CD8-positive, alpha-beta memory T cell (primary cell): ENCODE measurements around the gene RAD51B. TPM values are rescaled to one million over a fixed set of nuclear protein-coding genes. Genes with fewer than 3 reads are reported as not detected.

Source experiments
- CTCF ChIA-PET: fragments of 350-600 bp; sonication (Branson Sonifier 250); formaldehyde crosslinking; loops from one replicate; lab custom pipeline; 2021; ENCODE audit warnings: antibody characterized with exemption; lab: Charles Lee
- POLR2A ChIA-PET: fragments of 350-600 bp; sonication (Branson Sonifier 250); formaldehyde crosslinking; loops from one replicate; lab custom pipeline; 2021; ENCODE audit warnings: antibody characterized with exemption; lab: Charles Lee
- DNase-seq, 5 donors: peaks; one replicate each; pipeline versions ENCODE4 v3.0.0 to v3.0.0-alpha.2; 2020 to 2022; ENCODE audit warnings: mixed read lengths in 1 of 5
- H3K27ac ChIP-seq: one replicate; pipeline ENCODE4 v1.7.0; 2013; ENCODE audit warnings: low read depth, mild to moderate bottlenecking, low read length, moderate library complexity
- H3K27me3 ChIP-seq: 2 replicates; pipeline ENCODE4 v1.7.0; 2013; ENCODE audit warnings: low read length, mild to moderate bottlenecking; ENCODE audit not compliant: insufficient read depth, poor library complexity, severe bottlenecking
- H3K36me3 ChIP-seq: 2 replicates; pipeline ENCODE4 v1.7.0; 2013; ENCODE audit warnings: mild to moderate bottlenecking, low read length, moderate library complexity; ENCODE audit not compliant: insufficient read depth
- H3K4me1 ChIP-seq: 2 replicates; pipeline ENCODE4 v1.7.0; 2013; ENCODE audit warnings: mild to moderate bottlenecking, low read length, moderate library complexity; ENCODE audit not compliant: insufficient read depth
- H3K4me3 ChIP-seq: 2 replicates; pipeline ENCODE4 v1.7.0; 2013; ENCODE audit warnings: mild to moderate bottlenecking, low read length
- H3K9me3 ChIP-seq: 2 replicates; pipeline ENCODE4 v1.7.0; 2013; ENCODE audit warnings: mild to moderate bottlenecking, low read length
- H3K27ac Mint-ChIP-seq, 8 donors: one replicate each; pipeline ENCODE4 v1.8.0; 2020 to 2021; ENCODE audit warnings: mixed read lengths in 8 of 8, mild to moderate bottlenecking in 6 of 8, inconsistent platforms in 3 of 8, moderate library complexity in 3 of 8
- H3K27me3 Mint-ChIP-seq, 2 donors: one replicate each; pipeline ENCODE4 v1.8.0; 2020 to 2021; ENCODE audit warnings: mixed read lengths in 2 of 2, mild to moderate bottlenecking in 1 of 2, moderate library complexity in 1 of 2
- H3K36me3 Mint-ChIP-seq, 3 donors: one replicate each; pipeline ENCODE4 v1.8.0; 2020 to 2021; ENCODE audit warnings: mixed read lengths in 3 of 3, inconsistent platforms in 1 of 3, mild to moderate bottlenecking in 1 of 3
- H3K4me1 Mint-ChIP-seq, 3 donors: one replicate each; pipeline ENCODE4 v1.8.0; 2020 to 2021; ENCODE audit warnings: mixed read lengths in 3 of 3, inconsistent platforms in 1 of 3, mild to moderate bottlenecking in 1 of 3
- H3K4me3 Mint-ChIP-seq, 7 donors: one replicate each; pipeline ENCODE4 v1.8.0; 2020 to 2021; ENCODE audit warnings: mixed read lengths in 7 of 7, mild to moderate bottlenecking in 6 of 7, moderate library complexity in 4 of 7, inconsistent platforms in 2 of 7
- H3K9me3 Mint-ChIP-seq, 5 donors: one replicate each; pipeline ENCODE4 v1.8.0; 2020 to 2022; ENCODE audit warnings: mixed read lengths in 5 of 5, mild to moderate bottlenecking in 3 of 5, moderate library complexity in 2 of 5, inconsistent platforms in 1 of 5
- polyA plus RNA-seq: library from polyadenylated mRNA; unstranded; fragments of 300-500 nt; fragmentation: Illumina TruSeq; gene quantifications from one replicate; pipeline ENCODE4 v1.2.3, GENCODE V29; 2021
- total RNA-seq, 2 experiments: library from RNA; stranded (reverse); gene quantifications; one replicate each; pipeline ENCODE4 v1.2.3, GENCODE V29; 2021

RAD51B gene
- total and polyA plus RNA-seq, 3 experiments from 2014 or later = 15.7 to 22.9 (median 17.4) TPM

DNA sequence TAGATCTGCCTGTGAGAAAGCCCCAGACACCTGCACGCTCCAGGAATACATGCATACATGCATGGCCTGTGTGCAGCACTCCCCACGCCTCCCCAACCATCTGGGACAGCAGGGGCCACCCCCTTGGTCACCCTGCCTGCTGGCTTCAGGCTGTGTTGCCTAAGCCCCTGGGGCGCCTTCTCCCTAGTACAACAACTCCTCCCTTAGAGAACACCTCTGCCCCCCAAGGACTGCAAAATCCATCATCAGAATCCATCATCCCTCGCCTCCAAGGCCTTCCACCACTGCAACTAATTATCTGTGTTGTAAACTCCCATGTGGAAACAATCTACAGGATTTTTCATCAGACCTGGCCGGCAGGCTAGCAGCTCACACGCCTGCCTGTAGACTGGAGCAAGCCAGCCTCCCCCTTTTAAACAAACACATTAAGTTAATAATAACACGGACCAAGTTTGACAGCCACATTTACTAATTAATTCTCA lies 936.5 kb downstream of the RAD51B start:
- DNase-seq = no peak
- H3K36me3 ChIP-seq = no peaks in the 10 kb centered on the region
- H3K4me3 ChIP-seq = no peak overlapping the region
- POLR2A ChIA-PET = interaction anchor here (0.6 kb wide), 1 partner anchor 62 kb away, joined by 4 read pairs; no protein-coding TSS in a partner anchor
- H3K27ac ChIP-seq = no peak overlapping the region
- Mint-ChIP-seq H3K4me1 (peaks cover 14 to 35% (median 27%) of the 10 kb centered on the region in 3 donors), H3K36me3 (peaks cover 0 to 1% (median 0%) of the 10 kb centered on the region in 3 donors), H3K4me3 (no peak overlapping the region), H3K9me3 (no peaks in the 10 kb centered on the region), H3K27ac (peak overlapping the region in 3 of 8 donors; percentile 9 to 50 (median 38)), H3K27me3 (no peaks in the 10 kb centered on the region)
- peaks cover 14% of the 10 kb centered on the region for H3K4me1 ChIP-seq
- H3K9me3 ChIP-seq = no peaks in the 10 kb centered on the region
- H3K27me3 ChIP-seq = no peaks in the 10 kb centered on the region
- CTCF ChIA-PET = interaction anchor here (1.1 kb wide), 1 partner anchor 61 kb away, joined by 4 read pairs; no protein-coding TSS in a partner anchor

DNA sequence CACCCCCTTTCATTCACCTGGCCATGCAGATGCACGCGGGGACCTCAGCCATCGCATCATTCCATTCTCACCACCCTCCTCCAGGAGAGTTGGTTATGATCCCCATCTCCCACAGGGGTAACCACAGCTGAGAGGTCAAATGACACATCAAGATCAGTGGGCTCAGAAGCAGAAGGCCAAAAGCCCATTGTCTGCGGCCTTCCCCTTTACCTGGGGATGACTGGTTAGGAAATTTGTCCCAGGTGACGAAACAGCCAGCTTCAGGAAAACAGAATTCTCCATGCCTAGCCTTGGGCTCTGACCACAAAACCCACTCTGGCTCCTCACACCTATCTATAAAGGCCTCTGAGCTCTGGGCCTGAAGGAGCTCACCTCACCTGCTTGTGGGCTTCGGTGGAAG lies 937.2 kb downstream of the RAD51B start:
- H3K4me3 ChIP-seq = no peak overlapping the region
- no peak for DNase-seq
- Mint-ChIP-seq H3K4me3 (no peak overlapping the region), H3K27me3 (no peaks in the 10 kb centered on the region), H3K9me3 (no peaks in the 10 kb centered on the region), H3K27ac (no peak overlapping the region), H3K36me3 (peaks cover 0 to 1% (median 0%) of the 10 kb centered on the region in 3 donors), H3K4me1 (peaks cover 14 to 35% (median 27%) of the 10 kb centered on the region in 3 donors)
- POLR2A ChIA-PET = interaction anchor here (0.6 kb wide), 1 partner anchor 36 kb away, joined by 4 read pairs; the partner anchor contains the start of gene ZFP36L1
- no peaks in the 10 kb centered on the region for H3K36me3 ChIP-seq
- H3K27me3 ChIP-seq = no peaks in the 10 kb centered on the region
- CTCF ChIA-PET = interaction anchor here (0.6 kb wide), 1 partner anchor 1196 kb away, joined by 3 read pairs; no protein-coding TSS in a partner anchor
- peaks cover 14% of the 10 kb centered on the region for H3K4me1 ChIP-seq
- H3K9me3 ChIP-seq = no peaks in the 10 kb centered on the region
- H3K27ac ChIP-seq = no peak overlapping the region

DNA sequence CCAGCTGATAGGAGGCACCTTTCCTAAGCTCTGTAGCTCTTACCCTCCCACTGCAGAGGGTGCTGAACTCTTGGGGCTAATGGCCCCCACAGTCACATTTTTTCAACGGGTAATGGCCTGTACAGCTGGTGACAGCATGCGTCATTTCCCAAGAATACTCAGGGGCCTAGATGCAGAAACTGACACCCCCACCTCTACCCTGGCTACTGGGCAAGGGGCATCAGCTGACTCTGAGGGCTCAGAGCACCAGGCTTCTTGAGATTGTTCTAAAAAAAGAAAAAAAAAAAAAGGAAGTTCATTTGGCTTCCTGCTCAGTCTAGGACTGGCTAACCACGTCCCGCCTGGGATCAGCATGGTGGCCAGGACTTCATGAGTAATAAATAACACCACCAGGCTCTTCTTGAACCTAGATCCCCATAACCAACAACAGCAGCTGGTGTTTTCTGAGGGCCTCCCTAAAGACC lies 938.1 kb downstream of the RAD51B start:
- DNase-seq = no peak
- no peak overlapping the region for H3K4me3 ChIP-seq
- Mint-ChIP-seq H3K36me3 (no peaks in the 10 kb centered on the region), H3K27me3 (no peaks in the 10 kb centered on the region), H3K9me3 (no peaks in the 10 kb centered on the region), H3K27ac (no peak overlapping the region), H3K4me1 (peaks cover 14 to 35% (median 27%) of the 10 kb centered on the region in 3 donors), H3K4me3 (no peak overlapping the region)
- no peaks in the 10 kb centered on the region for H3K9me3 ChIP-seq
- POLR2A ChIA-PET = interaction anchor here (0.7 kb wide), 1 partner anchor 383 kb away, joined by 3 read pairs; no protein-coding TSS in a partner anchor
- CTCF ChIA-PET = interaction anchor here (0.8 to 1.5 kb wide), 3 partner anchors 8 to 17 kb away, joined by 3 read pairs; no protein-coding TSS in a partner anchor
- H3K4me1 ChIP-seq = peaks cover 14% of the 10 kb centered on the region
- H3K27me3 ChIP-seq = no peaks in the 10 kb centered on the region
- H3K27ac ChIP-seq = peak overlapping the region; percentile 67
- H3K36me3 ChIP-seq = no peaks in the 10 kb centered on the region

DNA sequence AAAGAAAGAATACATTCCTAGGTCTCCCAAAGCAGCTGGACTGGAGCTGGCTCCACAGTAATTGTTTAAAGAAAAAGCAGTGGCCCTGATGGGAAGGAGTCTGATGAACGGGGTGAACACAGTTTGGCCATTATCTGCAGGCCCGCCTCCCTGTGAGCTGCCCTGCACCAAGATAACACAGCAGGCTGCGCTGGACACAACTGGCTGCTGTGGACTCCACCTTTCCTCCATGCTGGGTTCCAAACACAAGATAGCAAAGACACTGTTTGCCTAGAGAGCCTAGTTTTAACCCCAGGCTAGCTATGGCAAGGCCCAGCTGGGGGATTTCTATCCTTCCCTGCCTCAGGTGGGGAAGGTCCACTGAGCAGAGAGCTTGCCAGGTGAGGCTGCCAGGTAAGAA lies 938.7 kb downstream of the RAD51B start:
- Histone ChIP-seq H3K4me3 (no peak overlapping the region), H3K36me3 (no peaks in the 10 kb centered on the region), H3K4me1 (peaks cover 14% of the 10 kb centered on the region), H3K27me3 (no peaks in the 10 kb centered on the region), H3K9me3 (no peaks in the 10 kb centered on the region), H3K27ac (peak overlapping the region; percentile 67)
- no peaks in the 10 kb centered on the region for H3K36me3 Mint-ChIP-seq
- ChIA-PET POLR2A (interaction anchor here (0.7 kb wide), 1 partner anchor 383 kb away, joined by 3 read pairs; no protein-coding TSS in a partner anchor), CTCF (interaction anchor here (1.1 to 1.5 kb wide), 2 partner anchors 9 to 17 kb away, joined by 3 read pairs; no protein-coding TSS in a partner anchor)
- no peak overlapping the region for H3K4me3 Mint-ChIP-seq
- H3K27ac Mint-ChIP-seq = no peak overlapping the region
- H3K4me1 Mint-ChIP-seq = peaks cover 14 to 35% (median 27%) of the 10 kb centered on the region in 3 donors
- H3K9me3 Mint-ChIP-seq = no peaks in the 10 kb centered on the region
- no peak for DNase-seq
- H3K27me3 Mint-ChIP-seq = no peaks in the 10 kb centered on the region

DNA sequence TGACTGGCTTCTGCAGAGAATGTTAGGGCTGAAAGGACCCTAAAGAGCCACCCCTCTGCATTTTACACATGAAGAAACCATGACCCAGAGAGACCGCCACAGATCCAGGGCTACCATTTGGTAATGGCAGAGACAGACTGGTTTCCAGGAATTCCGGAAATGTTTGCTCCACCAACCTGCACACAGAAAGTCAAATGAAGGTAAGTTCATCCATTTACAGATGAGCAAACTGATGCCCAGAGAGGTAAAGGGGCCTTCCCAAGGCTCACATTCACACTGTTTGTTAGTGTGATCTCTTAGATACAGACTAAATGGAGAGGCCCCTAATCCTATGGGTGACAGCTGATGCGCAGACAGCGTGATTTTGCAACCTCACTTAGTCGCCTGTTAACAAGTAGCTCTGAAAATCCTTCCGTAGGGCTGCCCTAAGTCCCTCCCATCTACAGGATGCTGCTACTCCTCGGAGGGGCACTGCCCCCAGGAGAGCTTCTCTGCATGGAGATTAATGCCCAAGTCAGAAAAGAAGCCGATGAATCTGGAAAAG lies 939.5 kb downstream of the RAD51B start:
- Histone ChIP-seq H3K4me3 (no peak overlapping the region), H3K9me3 (no peaks in the 10 kb centered on the region), H3K36me3 (no peaks in the 10 kb centered on the region), H3K27me3 (no peaks in the 10 kb centered on the region), H3K4me1 (peaks cover 14% of the 10 kb centered on the region), H3K27ac (peak overlapping the region; percentile 67)
- CTCF ChIA-PET = interaction anchor here (1.1 to 1.5 kb wide), 2 partner anchors 9 to 18 kb away, joined by 3 read pairs; no protein-coding TSS in a partner anchor
- H3K27ac Mint-ChIP-seq = no peak overlapping the region
- H3K27me3 Mint-ChIP-seq = no peaks in the 10 kb centered on the region
- H3K4me1 Mint-ChIP-seq = peaks cover 12 to 28% (median 20%) of the 10 kb centered on the region in 3 donors
- no peaks in the 10 kb centered on the region for H3K9me3 Mint-ChIP-seq
- no peaks in the 10 kb centered on the region for H3K36me3 Mint-ChIP-seq
- no peak for DNase-seq
- H3K4me3 Mint-ChIP-seq = no peak overlapping the region
- POLR2A ChIA-PET = no interaction called here

DNA sequence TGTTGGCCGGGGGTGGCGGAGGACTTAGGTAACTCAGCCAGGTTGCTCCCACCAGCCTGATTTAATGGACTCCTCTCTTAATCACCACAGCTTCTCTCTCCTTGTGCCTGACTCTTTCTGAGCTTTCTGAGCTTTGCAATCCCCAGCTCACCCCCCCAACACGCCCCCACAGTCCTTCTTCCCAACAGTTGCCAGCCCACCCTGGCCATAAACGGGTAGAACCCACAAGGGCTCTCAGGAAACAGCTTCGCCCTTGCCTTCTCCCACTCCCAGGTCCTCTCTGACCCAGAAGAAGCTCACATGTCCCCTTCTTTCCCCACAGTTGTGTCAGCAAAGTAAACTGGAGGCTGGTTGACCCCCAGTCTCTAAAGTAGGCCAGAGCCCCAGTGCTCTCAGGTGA lies 940.4 kb downstream of the RAD51B start:
- Histone ChIP-seq H3K27me3 (no peaks in the 10 kb centered on the region), H3K36me3 (no peaks in the 10 kb centered on the region), H3K4me3 (no peak overlapping the region), H3K4me1 (peaks cover 14% of the 10 kb centered on the region), H3K9me3 (no peaks in the 10 kb centered on the region), H3K27ac (no peak overlapping the region)
- Mint-ChIP-seq H3K27me3 (no peaks in the 10 kb centered on the region), H3K36me3 (no peaks in the 10 kb centered on the region), H3K4me3 (no peak overlapping the region), H3K4me1 (peaks cover 13 to 30% (median 22%) of the 10 kb centered on the region in 3 donors), H3K9me3 (no peaks in the 10 kb centered on the region), H3K27ac (peak overlapping the region in 3 of 8 donors; percentile 38 to 54 (median 42))
- DNase-seq = no peak
- ChIA-PET POLR2A (no interaction called here), CTCF (no interaction called here)

DNA sequence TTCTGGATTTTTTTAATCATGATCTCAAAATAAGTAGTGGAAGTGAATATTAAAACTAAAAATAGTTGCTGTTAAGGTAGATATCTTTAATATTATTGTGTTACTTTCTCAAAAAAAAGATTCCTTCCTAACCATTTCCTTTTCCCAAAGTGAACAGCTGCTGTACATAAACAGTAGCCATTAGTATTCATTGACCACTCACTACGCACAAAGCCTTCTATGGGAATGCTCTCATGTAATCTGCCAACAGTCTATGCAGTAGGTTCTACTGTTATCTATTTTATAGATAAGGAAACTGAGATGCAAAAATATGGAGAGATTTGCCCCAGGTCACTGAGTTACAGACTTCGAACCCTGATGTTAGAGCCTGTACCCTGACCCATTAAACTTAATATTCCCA lies 941.2 kb downstream of the RAD51B start:
- Mint-ChIP-seq H3K4me3 (no peak overlapping the region), H3K36me3 (no peaks in the 10 kb centered on the region), H3K27me3 (no peaks in the 10 kb centered on the region), H3K27ac (peak overlapping the region in 1 of 8 donors; percentile 40), H3K4me1 (peaks cover 15 to 35% (median 29%) of the 10 kb centered on the region in 3 donors), H3K9me3 (no peaks in the 10 kb centered on the region)
- CTCF ChIA-PET = interaction anchor here (1.2 kb wide), 1 partner anchor 27 kb away, joined by 3 read pairs; no protein-coding TSS in a partner anchor
- H3K27me3 ChIP-seq = no peaks in the 10 kb centered on the region
- POLR2A ChIA-PET = no interaction called here
- no peak overlapping the region for H3K4me3 ChIP-seq
- no peak overlapping the region for H3K27ac ChIP-seq
- H3K4me1 ChIP-seq = peaks cover 14% of the 10 kb centered on the region
- no peak for DNase-seq
- H3K36me3 ChIP-seq = no peaks in the 10 kb centered on the region
- no peaks in the 10 kb centered on the region for H3K9me3 ChIP-seq

DNA sequence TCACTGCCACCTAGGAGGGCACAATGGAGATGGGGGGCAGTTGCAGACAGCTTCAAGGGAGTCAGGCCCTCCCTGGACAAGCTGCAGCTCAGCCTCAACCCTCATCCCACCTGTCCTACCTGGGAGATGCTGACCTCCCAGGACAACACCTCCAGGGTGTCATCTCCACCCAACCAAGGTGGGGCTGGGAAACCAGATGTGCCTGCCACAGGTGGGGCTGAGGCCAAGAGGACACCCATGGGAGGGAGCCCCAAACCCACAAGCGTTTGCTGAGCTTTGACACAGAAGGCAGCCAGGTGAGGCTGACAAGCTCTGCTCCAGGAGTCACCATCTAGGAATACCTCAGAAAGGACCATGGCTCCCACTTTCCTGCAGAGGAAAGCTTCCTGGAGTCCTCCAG lies 941.8 kb downstream of the RAD51B start:
- Mint-ChIP-seq H3K27me3 (no peaks in the 10 kb centered on the region), H3K4me3 (no peak overlapping the region), H3K36me3 (no peaks in the 10 kb centered on the region), H3K4me1 (peaks cover 14 to 34% (median 26%) of the 10 kb centered on the region in 3 donors), H3K27ac (peak overlapping the region in 1 of 8 donors; percentile 2), H3K9me3 (no peaks in the 10 kb centered on the region)
- Histone ChIP-seq H3K36me3 (no peaks in the 10 kb centered on the region), H3K4me3 (no peak overlapping the region), H3K27me3 (no peaks in the 10 kb centered on the region), H3K9me3 (no peaks in the 10 kb centered on the region), H3K4me1 (peaks cover 14% of the 10 kb centered on the region), H3K27ac (no peak overlapping the region)
- no peak for DNase-seq
- POLR2A ChIA-PET = no interaction called here
- CTCF ChIA-PET = interaction anchor here (1.2 kb wide), 1 partner anchor 27 kb away, joined by 3 read pairs; no protein-coding TSS in a partner anchor
